MCF 10A (cell line): ENCODE results near the gene C1QTNF12. TPM values are rescaled to one million over a fixed set of nuclear protein-coding genes. Genes with fewer than 3 reads are reported as not detected.

ENCODE experiments used
- BruUV-seq: library from RNA; stranded (reverse); fragments of 400-500 nt; replicated peaks from 2 replicates; lab custom pipeline; 2021; lab: Mats Ljungman, UMichigan
- CTCF ChIA-PET: fragments of 300-600 bp; sonication (Branson Sonifier 250); formaldehyde crosslinking; extraction: SDS; loops from one replicate; lab custom pipeline; 2021; ENCODE audit warnings: antibody characterized with exemption, inconsistent platforms; lab: Yijun Ruan, JAX
- POLR2A ChIA-PET: fragments of 300-600, 350-650 bp; sonication (Branson Sonifier 250); formaldehyde crosslinking; extraction: SDS; loops from one replicate; lab custom pipeline; 2020; ENCODE audit warnings: antibody characterized with exemption, inconsistent platforms; lab: Yijun Ruan, JAX
- DNase-seq: peaks from one replicate; pipeline ENCODE4 v3.0.0-alpha.2; 2018; ENCODE audit not compliant: unreplicated experiment
- H3K27ac Mint-ChIP-seq: one replicate; pipeline ENCODE4 v1.8.0; 2022; ENCODE audit warnings: mild to moderate bottlenecking, low read depth, mixed read lengths; ENCODE audit not compliant: unreplicated experiment
- H3K27me3 Mint-ChIP-seq: one replicate; pipeline ENCODE4 v1.8.0; 2022; ENCODE audit warnings: mixed read lengths; ENCODE audit not compliant: insufficient read depth, unreplicated experiment
- H3K36me3 Mint-ChIP-seq: one replicate; pipeline ENCODE4 v1.8.0; 2022; ENCODE audit warnings: mild to moderate bottlenecking, moderate library complexity, mixed read lengths; ENCODE audit not compliant: insufficient read depth, unreplicated experiment
- H3K4me1 Mint-ChIP-seq: one replicate; pipeline ENCODE4 v1.8.0; 2022; ENCODE audit warnings: mixed read lengths; ENCODE audit not compliant: insufficient read depth, unreplicated experiment
- H3K4me3 Mint-ChIP-seq: one replicate; pipeline ENCODE4 v1.8.0; 2022; ENCODE audit warnings: mild to moderate bottlenecking, moderate library complexity, mixed read lengths; ENCODE audit not compliant: unreplicated experiment
- H3K9me3 Mint-ChIP-seq: one replicate; pipeline ENCODE4 v1.8.0; 2022; ENCODE audit warnings: mixed read lengths; ENCODE audit not compliant: unreplicated experiment
- CTCF ChIP-seq: fragments of 200-600 bp; IDR thresholded peaks from one replicate; pipeline ENCODE4 v1.8.0; 2022; ENCODE audit warnings: antibody characterized with exemption, mild to moderate bottlenecking; ENCODE audit not compliant: unreplicated experiment
- intact Hi-C: fragments of 100-400 bp; cut with micrococcal nuclease; formaldehyde crosslinking; loops from 2 replicates; pipeline ENCODE4 v1.14.1; 2022
- total RNA-seq: library from RNA; stranded (reverse); gene quantifications from 2 replicates; pipeline ENCODE4 v1.2.3, GENCODE V29; 2022

Gene C1QTNF12
- total RNA-seq, 1 experiment from 2014 or later: 1.5 TPM

DNA sequence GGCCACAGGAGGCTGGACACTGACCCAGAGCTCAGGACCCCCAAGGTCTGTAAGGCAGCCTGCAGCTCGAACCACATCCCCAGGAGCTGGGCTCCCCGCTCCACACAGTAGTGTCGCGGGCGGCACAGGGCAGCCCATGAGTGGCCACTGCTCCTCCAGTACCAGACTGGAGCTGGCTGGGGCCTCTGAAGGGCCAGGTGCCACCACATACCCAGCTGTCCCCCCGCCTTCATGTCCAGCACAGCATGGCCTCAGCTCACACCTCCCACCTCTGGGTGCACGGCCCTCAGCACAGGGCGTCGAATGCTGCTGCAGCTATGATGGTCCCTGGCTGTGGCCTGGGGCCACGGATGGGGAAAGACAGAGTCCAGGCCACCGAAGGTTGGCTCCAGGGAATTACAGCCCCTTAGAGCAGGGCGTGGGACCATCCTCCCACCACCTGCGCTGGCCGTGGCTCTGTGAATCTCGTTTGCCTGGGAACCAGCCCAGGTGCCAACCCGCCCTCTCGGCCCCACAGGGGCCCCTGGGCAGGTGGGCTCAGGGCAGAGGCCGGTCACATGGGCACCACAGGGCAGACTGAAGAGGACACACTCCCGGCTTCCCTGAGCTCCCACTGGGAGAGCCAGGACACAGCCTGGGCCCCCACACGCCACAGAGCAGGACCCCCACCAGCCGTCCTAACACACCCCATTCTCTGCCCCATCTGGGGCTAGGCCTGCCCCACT is 30.5 kb downstream of the C1QTNF12 start:
- no TSS peak for BruUV-seq
- POLR2A ChIA-PET: interaction anchor here (0.6 kb wide), 1 partner anchor 237 kb away, joined by 3 read pairs; no protein-coding TSS in a partner anchor

GRCh38 chr1:1215080-1215676 is 31.3 kb downstream of the C1QTNF12 start:
- CTCF ChIA-PET: interaction anchor here (0.6 to 1.4 kb wide), 3 partner anchors 93 to 234 kb away, joined by 3 to 5 read pairs (median 4); no protein-coding TSS in a partner anchor
- H3K4me1 Mint-ChIP-seq: no peaks in the 10 kb centered on the region
- intact Hi-C loops: no loop called here

More for the DNA sequence above, 30.5 kb downstream of the C1QTNF12 start:
- TF ChIP-seq CTCF: no peak
- CTCF ChIA-PET: interaction anchor here (0.6 to 1.4 kb wide), 2 partner anchors 94 to 98 kb away, joined by 4 to 5 read pairs; no protein-coding TSS in a partner anchor
- H3K27ac Mint-ChIP-seq: no peak overlapping the region
- no peak overlapping the region for H3K4me3 Mint-ChIP-seq
- intact Hi-C loops: no loop called here
- no peak for DNase-seq
- no peaks in the 10 kb centered on the region for H3K27me3 Mint-ChIP-seq
- H3K4me1 Mint-ChIP-seq: no peaks in the 10 kb centered on the region
- no peaks in the 10 kb centered on the region for H3K9me3 Mint-ChIP-seq
- peaks cover 18% of the 10 kb centered on the region for H3K36me3 Mint-ChIP-seq

GRCh38 chr1:1213345-1214265 is 32.9 kb downstream of the C1QTNF12 start, which contains the start of gene TNFRSF4:
Gene TNFRSF4 (minus strand): TSS chr1:1214153. CDS start chr1:1214127, 26 bp downstream.
- Mint-ChIP-seq H3K36me3 (peaks cover 12% of the 10 kb centered on the region), H3K4me1 (peaks cover 6% of the 10 kb centered on the region), H3K4me3 (no peak within 1 kb of the TSS), H3K9me3 (no peaks in the 10 kb centered on the region), H3K27ac (no peak within 1 kb of the TSS), H3K27me3 (no peaks in the 10 kb centered on the region)
- BruUV-seq: no TSS peak
- ChIA-PET POLR2A (no interaction called here), CTCF (no interaction called here)
- DNase-seq: no peak
- intact Hi-C loops: no loop called here
- no peak for TF ChIP-seq CTCF

More at GRCh38 chr1:1215080-1215676, 31.3 kb downstream of the C1QTNF12 start:
- peaks cover 17% of the 10 kb centered on the region for H3K36me3 Mint-ChIP-seq
- H3K4me3 Mint-ChIP-seq: no peak overlapping the region
- TF ChIP-seq CTCF: no peak
- POLR2A ChIA-PET: no interaction called here
- no peaks in the 10 kb centered on the region for H3K27me3 Mint-ChIP-seq
- BruUV-seq: no TSS peak
- H3K27ac Mint-ChIP-seq: no peak overlapping the region
- no peaks in the 10 kb centered on the region for H3K9me3 Mint-ChIP-seq
- DNase-seq: no peak
